HepG2 (cell line): Measurements from ENCODE around the gene UBE2H. TPM values are rescaled to one million over a fixed set of nuclear protein-coding genes. Genes with fewer than 3 reads are reported as not detected.

Source experiments
- ATAC-seq: fragments of 200-7000 bp; cut with Tn5 transposase; 3 replicates; pipeline ENCODE4 v1.9.1; 2020; ENCODE audit warnings: mild to moderate bottlenecking, moderate library complexity
- BruUV-seq: library from RNA; stranded (reverse); fragments of 400-500 nt; replicated peaks from 2 replicates; lab custom pipeline; 2021; lab: Mats Ljungman, UMichigan
- CTCF ChIA-PET: fragments of 300-600 bp; formaldehyde crosslinking; extraction: SDS; loops from one replicate; lab custom pipeline; 2021; ENCODE audit warnings: low total read pairs, inconsistent platforms, low intra/inter-chr PET ratio; lab: Yijun Ruan, JAX
- POLR2A ChIA-PET: fragments of 350-600 bp; sonication (Branson Sonifier 250); formaldehyde crosslinking; loops from one replicate; lab custom pipeline; 2020; ENCODE audit warnings: antibody characterized with exemption, inconsistent platforms; lab: Yijun Ruan, JAX
- DNase-seq: peaks from one replicate; pipeline ENCODE4 v3.0.0-alpha.2; 2015; ENCODE audit warnings: low spot score
- FAIRE-seq: peaks from 3 replicates; lab custom pipeline; 2011; peaks lifted over from hg19 to GRCh38; lab: Jason Lieb, UNC
- H2AFZ ChIP-seq: one replicate; pipeline ENCODE4 v1.6.1; 2011; ENCODE audit warnings: low read length, inconsistent platforms
- H3K27ac ChIP-seq: fragments of 300-600 bp; 3 replicates; pipeline ENCODE4 v1.8.0; 2011; ENCODE audit warnings: mixed run types, mild to moderate bottlenecking, mixed read lengths, low read length, inconsistent platforms; ENCODE audit not compliant: insufficient read depth; ENCODE audit errors: extremely low read length
- H3K27me3 ChIP-seq, 2 experiments: fragments of 200-600 bp in 1 of 2; 2 replicates in 1 of 2; 3 replicates in 1 of 2; pipeline versions ENCODE4 v1.6.0 to v1.8.0; 2011; ENCODE audit warnings: low read length in 2 of 2, mild to moderate bottlenecking in 2 of 2, moderate library complexity in 2 of 2, inconsistent platforms in 1 of 2; ENCODE audit not compliant: insufficient read depth in 2 of 2, control insufficient read depth in 1 of 2
- H3K36me3 ChIP-seq, 2 experiments: fragments of 200-600 bp in 1 of 2; replicated peaks in 1 of 2; 2 replicates in 1 of 2; 3 replicates in 1 of 2; pipeline versions ENCODE4 v1.5.1 to v1.8.0; 2011; ENCODE audit warnings: low read length in 2 of 2, inconsistent platforms in 1 of 2; ENCODE audit not compliant: insufficient read depth in 2 of 2, control insufficient read depth in 1 of 2
- H3K4me1 ChIP-seq: 2 replicates; pipeline ENCODE4 v1.5.1; 2012; ENCODE audit warnings: low read length, inconsistent platforms; ENCODE audit not compliant: insufficient read depth
- H3K4me2 ChIP-seq: 2 replicates; pipeline ENCODE4 v1.6.0; 2011; ENCODE audit warnings: low read depth, low read length, inconsistent platforms
- H3K4me3 ChIP-seq, 3 experiments: fragments of 200-600 bp in 1 of 3; sonication (generic), shearing (Covaris generic) in 1 of 3; replicated peaks in 1 of 3; 2 replicates each; pipeline ENCODE4 v1.5.1; 2011 to 2016; ENCODE audit warnings: low read length in 3 of 3, inconsistent platforms in 2 of 3, low read depth in 2 of 3, mild to moderate bottlenecking in 2 of 3, control low read depth in 1 of 3, mixed read lengths in 1 of 3; ENCODE audit not compliant: insufficient read depth in 1 of 3
- H3K79me2 ChIP-seq: one replicate; pipeline ENCODE4 v1.6.1; 2011; ENCODE audit warnings: low read length, inconsistent platforms; ENCODE audit not compliant: insufficient read depth
- H3K9ac ChIP-seq: 2 replicates; pipeline ENCODE4 v1.6.0; 2011; ENCODE audit warnings: mild to moderate bottlenecking, low read depth, low read length, inconsistent platforms; ENCODE audit not compliant: insufficient read depth
- H3K9me3 ChIP-seq: 2 replicates; pipeline ENCODE4 v1.5.1; 2012; ENCODE audit warnings: mild to moderate bottlenecking, low read length
- H4K20me1 ChIP-seq: 2 replicates; pipeline ENCODE4 v1.6.0; 2011; ENCODE audit warnings: inconsistent platforms, mild to moderate bottlenecking, low read length, moderate library complexity; ENCODE audit not compliant: insufficient read depth
- GRHL1 ChIP-seq: sonication (generic); formaldehyde crosslinking; conservative IDR thresholded peaks from 2 replicates; pipeline ENCODE4 v1.8.0; 2022; ENCODE audit warnings: missing genetic modification reagents
- HMGA1 ChIP-seq: sonication (generic); formaldehyde crosslinking; conservative IDR thresholded peaks from 2 replicates; pipeline ENCODE4 v1.4.0; 2020; ENCODE audit warnings: missing genetic modification reagents
- MZF1 ChIP-seq: sonication (generic); formaldehyde crosslinking; IDR thresholded peaks from 2 replicates; pipeline ENCODE4 v1.8.1; 2023; ENCODE audit warnings: mild to moderate bottlenecking, missing genetic modification reagents, borderline replicate concordance
- RELA ChIP-seq: sonication (generic); formaldehyde crosslinking; IDR thresholded peaks from 2 replicates; pipeline ENCODE4 v1.4.0; 2020; ENCODE audit warnings: missing genetic modification reagents
- RFX1 ChIP-seq: fragments of 450-650 bp; IDR thresholded peaks from 2 replicates; pipeline ENCODE4 v1.6.1; 2017
- SIX1 ChIP-seq: sonication (generic); formaldehyde crosslinking; IDR thresholded peaks from 2 replicates; pipeline ENCODE4 v1.4.0; 2020; ENCODE audit warnings: missing genetic modification reagents, borderline replicate concordance
- ZFP62 ChIP-seq: sonication (generic); formaldehyde crosslinking; IDR thresholded peaks from 2 replicates; pipeline ENCODE4 v1.4.0; 2020; ENCODE audit warnings: missing genetic modification reagents
- ZFY ChIP-seq: sonication (generic); formaldehyde crosslinking; IDR thresholded peaks from 2 replicates; pipeline ENCODE4 v1.4.0; 2020; ENCODE audit warnings: missing genetic modification reagents
- ZNF629 ChIP-seq: sonication (generic); formaldehyde crosslinking; conservative IDR thresholded peaks from 2 replicates; pipeline ENCODE4 v1.5.0; 2020; ENCODE audit warnings: missing genetic modification reagents
- WGBS: methylation state at CpG from one replicate; pipeline ENCODE4 v1.1.6; 2017; ENCODE audit warnings: low lambda C conversion rate; 5-methylcytosine and 5-hydroxymethylcytosine counted together
- in situ Hi-C: cut with HindIII; loops from 2 replicates; pipeline ENCODE4 v1.10.0; 2017; ENCODE audit warnings: low pct_unique_long_range_greater_than_20kb; ENCODE audit not compliant: extremely low pct_ligation_motif_present
- intact Hi-C: fragments of 100-400 bp; cut with micrococcal nuclease; formaldehyde crosslinking; loops from one replicate; pipeline ENCODE4 v1.10.0; 2022; ENCODE audit not compliant: unreplicated experiment
- polyA plus RNA-seq, 8 experiments: library from polyadenylated mRNA; depleted of rRNA in 3 of 8; stranded (reverse) in 7 of 8; unstranded in 1 of 8; fragments of >200 nt; fragmentation: Illumina TruSeq in 4 of 8; extraction: Trizol in 4 of 8; gene quantifications; 2 replicates each; pipeline versions ENCODE4 v1.2.1 to v1.2.3, GENCODE V29; 2011 to 2016; ENCODE audit warnings: low read depth in 4 of 8, missing spikeins in 1 of 8, mixed read lengths in 1 of 8; ENCODE audit not compliant: insufficient read depth in 1 of 8
- total RNA-seq, 5 experiments: library from RNA; depleted of rRNA; stranded (reverse); fragments of >200 nt; fragmentation: Illumina TruSeq; extraction: Trizol; gene quantifications; 2 replicates each; pipeline ENCODE4 v1.2.3, GENCODE V29; 2016; ENCODE audit warnings: low read depth in 1 of 5

The UBE2H gene
- total and polyA plus RNA-seq, 2 of the 13 experiments (the other 11 are each of a cell fraction or from before 2014, with no cell fraction given) = 15.5 to 40.1 TPM

DNA sequence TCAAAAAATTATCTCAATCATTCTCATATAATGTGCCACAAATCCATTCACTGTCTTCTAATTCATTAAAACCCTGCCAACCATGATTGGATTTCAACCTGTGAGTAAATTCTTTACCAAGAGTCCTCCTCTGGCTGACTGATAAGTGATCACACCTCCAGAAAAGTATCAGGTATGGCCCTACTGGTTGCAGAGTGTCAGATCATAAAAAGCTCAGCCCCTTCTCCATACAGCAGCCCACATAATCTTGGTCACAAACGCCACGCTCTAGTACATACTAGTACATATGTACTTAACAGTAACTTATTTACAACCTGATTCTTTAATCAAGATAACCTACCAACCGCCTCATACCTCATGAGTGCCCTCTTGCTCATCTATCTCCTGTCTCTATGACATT is 26.1 kb downstream of the UBE2H start:
- no peak for FAIRE-seq
- WGBS = 98% methylated on average over 3 of the region's 3 CpGs
- ChIA-PET CTCF (no interaction called here), POLR2A (no interaction called here)
- ATAC-seq = no peak
- H3K36me3 ChIP-seq = peaks cover 0 to 4% of the 10 kb centered on the region in 2 experiments; a peak in 3 of 5 replicates
- H3K9ac ChIP-seq = no peak overlapping the region
- H3K4me2 ChIP-seq = no peak overlapping the region
- no peak overlapping the region for H3K27ac ChIP-seq
- H3K4me1 ChIP-seq = no peaks in the 10 kb centered on the region
- peaks cover 10% of the 10 kb centered on the region for H3K79me2 ChIP-seq
- no peaks in the 10 kb centered on the region for H3K9me3 ChIP-seq
- DNase-seq = no peak
- intact Hi-C loops = no loop called here
- peaks cover 10% of the 10 kb centered on the region for H4K20me1 ChIP-seq
- no peak overlapping the region for H3K4me3 ChIP-seq
- no peaks in the 10 kb centered on the region for H3K27me3 ChIP-seq
- no peak overlapping the region for H2AFZ ChIP-seq
- in situ Hi-C loops = no loop called here
- BruUV-seq = no TSS peak
- TF ChIP-seq ZFY (CRISPR knock-in tag) (no peak), RFX1 (no peak), MZF1 (no peak), GRHL1 (CRISPR knock-in tag) (no peak), ZNF629 (CRISPR knock-in tag) (no peak), SIX1 (no peak), HMGA1 (no peak), RELA (CRISPR knock-in tag) (no peak), ZFP62 (CRISPR knock-in tag) (no peak)
